ENCODE results near the gene SLC22A3. TPM values are rescaled to one million over a fixed set of nuclear protein-coding genes. Genes with fewer than 3 reads are reported as not detected.
A peak's percentile ranks its signal among the peaks of the same experiment; 100 is the strongest.

SLC22A3 gene
- total and polyA plus RNA-seq, 2 of the 13 experiments (the other 11 are each of a cell fraction or from before 2014, with no cell fraction given), result 12.0 to 31.5 TPM

- TF ChIP-seq CCDC6 (CRISPR knock-in tag; IDR thresholded peaks at IDR 0.05) (no peak), PLSCR1 (CRISPR knock-in tag; IDR thresholded peaks at IDR 0.05; ENCODE audit: borderline replicate concordance) (no peak), KLF12 (CRISPR knock-in tag; IDR thresholded peaks at IDR 0.05; ENCODE audit: borderline replicate concordance) (peak; percentile 23; the same call in 1 of the 2 replicates), THYN1 (CRISPR knock-in tag; IDR thresholded peaks at IDR 0.05; ENCODE audit: borderline replicate concordance, low read depth) (no peak), ETV5 (CRISPR knock-in tag; IDR thresholded peaks at IDR 0.05; ENCODE audit: borderline replicate concordance) (peak; percentile 62; the same call in 1 of the 2 replicates), PAF1 (CRISPR knock-in tag; IDR thresholded peaks at IDR 0.05) (no peak), CEBPG (CRISPR knock-in tag; IDR thresholded peaks at IDR 0.05) (peak; percentile 49; the same call in 1 of the 2 replicates), ZNF34 (CRISPR knock-in tag; IDR thresholded peaks at IDR 0.05; ENCODE audit: borderline replicate concordance) (no peak), ZNF660 (CRISPR knock-in tag; IDR thresholded peaks at IDR 0.05; ENCODE audit: borderline replicate concordance, low read depth) (no peak), TCF7 (IDR thresholded peaks at IDR 0.05; ENCODE audit: low read depth) (peak; percentile 85), ZUFSP (CRISPR knock-in tag; IDR thresholded peaks at IDR 0.05; ENCODE audit: borderline replicate concordance) (no peak), ZIK1 (CRISPR knock-in tag; IDR thresholded peaks at IDR 0.05; ENCODE audit: borderline replicate concordance, low read depth) (no peak), MXD1 (CRISPR knock-in tag; IDR thresholded peaks at IDR 0.05) (peak; percentile 0; the same call in 1 of the 2 replicates), REXO4 (CRISPR knock-in tag; IDR thresholded peaks at IDR 0.05; ENCODE audit: borderline replicate concordance) (no peak), ZNF782 (CRISPR knock-in tag; IDR thresholded peaks at IDR 0.05; ENCODE audit: borderline replicate concordance) (no peak), ZNF691 (CRISPR knock-in tag; IDR thresholded peaks at IDR 0.05; ENCODE audit: borderline replicate concordance, low read depth) (no peak), CC2D1A (CRISPR knock-in tag; IDR thresholded peaks at IDR 0.05) (peak; percentile 72; the same call in 1 of the 2 replicates), ZSCAN20 (CRISPR knock-in tag; IDR thresholded peaks at IDR 0.05; ENCODE audit: borderline replicate concordance) (no peak), ZFP36 (IDR thresholded peaks at IDR 0.05; ENCODE audit: borderline replicate concordance, low read depth, low read length, partially characterized antibody) (no peak), REST (IDR thresholded peaks at IDR 0.05; ENCODE audit: borderline replicate concordance in 1 of 2, low read depth in 1 of 2, low read length in 2 of 2) (peak in 1 of 2 experiments; percentile 18; a peak in 1 of 4 replicates), TFDP1 (CRISPR knock-in tag; IDR thresholded peaks at IDR 0.05; ENCODE audit: borderline replicate concordance) (peak; percentile 28; the same call in 1 of the 2 replicates)
Observed at GRCh38 chr6:160349020-160349441, 853 bp downstream of the SLC22A3 start (continued).

Measured in HepG2 (cell line).